ENCODE results near the gene AQP7. TPM values are rescaled to one million over a fixed set of nuclear protein-coding genes. Genes with fewer than 3 reads are reported as not detected.
A peak's percentile ranks its signal among the peaks of the same experiment; 100 is the strongest.
"Not testable (repeated sequence)": the region's sequence is repeated elsewhere in the genome, so short reads cannot be mapped to it uniquely, and the experiment has no call there.

AQP7 gene
- total RNA-seq, 1 experiment from 2014 or later = not detected

DNA sequence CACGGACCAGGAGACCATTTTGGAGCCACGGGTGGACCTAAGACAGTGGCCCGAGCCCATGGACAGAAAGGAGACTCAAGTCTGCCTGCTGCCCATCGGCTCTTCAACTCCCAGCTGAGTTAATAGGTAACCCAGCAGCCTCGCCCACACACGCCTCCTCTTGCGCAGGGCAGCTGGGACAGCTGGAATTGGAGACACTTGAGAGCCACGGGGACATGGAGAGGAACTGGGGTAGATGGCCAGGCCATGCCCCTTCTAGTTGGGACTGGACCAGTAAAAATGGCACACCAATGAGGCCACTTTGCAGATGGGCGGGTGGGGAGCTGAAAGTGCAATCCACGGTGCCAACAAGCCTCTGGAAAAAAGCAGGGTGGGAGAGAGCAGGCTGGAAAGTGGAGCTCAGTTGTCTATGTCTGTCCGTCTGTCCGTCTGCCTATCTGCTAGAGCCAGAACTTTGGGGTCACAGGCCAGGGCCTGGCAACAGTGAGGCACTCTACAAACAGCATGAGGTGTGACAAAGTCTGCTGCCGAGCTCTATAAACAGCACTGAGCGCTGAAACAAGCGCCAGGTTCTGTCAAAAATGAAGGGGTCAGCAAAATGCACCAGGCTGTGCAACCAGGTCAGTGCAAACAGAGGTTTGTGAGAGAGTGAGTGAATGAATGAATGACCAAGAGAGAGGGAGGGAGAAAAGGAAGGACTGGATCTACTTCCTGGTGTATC is 7.0 kb downstream of the AQP7 start:
- not testable (repeated sequence) for H3K27ac ChIP-seq; H3K4me3 ChIP-seq; H3K9me3 ChIP-seq (replicated peaks); H3K4me1 ChIP-seq (replicated peaks); H3K36me3 ChIP-seq; H3K27me3 ChIP-seq (replicated peaks); DNase-seq (ENCODE audit: low read depth in 1 of 2, low spot score in 2 of 2)

GRCh38 chr9:33393986-33394385 is 8.4 kb downstream of the AQP7 start:
- H3K4me3 ChIP-seq; DNase-seq (ENCODE audit: low read depth in 1 of 2, low spot score in 2 of 2): not testable (repeated sequence)

GRCh38 chr9:33393581-33393980 is 8.8 kb downstream of the AQP7 start:
- H3K36me3 ChIP-seq = no peaks in the 10 kb centered on the region

More at GRCh38 chr9:33393986-33394385, 8.4 kb downstream of the AQP7 start:
- not testable (repeated sequence) for H3K36me3 ChIP-seq; H3K27me3 ChIP-seq (replicated peaks); H3K9me3 ChIP-seq (replicated peaks); H3K4me1 ChIP-seq (replicated peaks); H3K27ac ChIP-seq

DNA sequence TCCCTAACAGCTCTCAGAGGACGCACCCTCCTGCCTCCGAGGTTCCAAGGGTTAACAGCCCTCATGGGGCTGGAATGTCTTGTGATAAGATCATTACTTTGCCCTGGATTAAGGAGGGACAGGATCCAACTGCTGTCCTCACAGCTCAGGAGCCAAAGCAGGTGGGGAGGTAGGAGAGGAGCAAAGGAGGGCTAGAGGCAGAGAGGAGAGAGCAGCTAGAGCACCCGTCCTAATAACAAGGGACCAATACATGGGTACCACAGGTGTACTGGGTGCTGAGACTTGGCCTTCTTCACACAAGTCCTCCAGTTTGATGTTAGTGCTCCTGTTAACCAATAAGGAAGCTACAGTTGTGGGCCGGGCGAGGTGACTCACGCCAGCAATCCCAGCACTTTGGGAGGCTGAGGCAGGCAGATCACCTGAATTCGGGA is 9.8 kb downstream of the AQP7 start:
- not testable (repeated sequence) for H3K9me3 ChIP-seq (replicated peaks); H3K4me1 ChIP-seq (replicated peaks); DNase-seq (ENCODE audit: low read depth in 1 of 2, low spot score in 2 of 2); H3K27ac ChIP-seq; H3K27me3 ChIP-seq (replicated peaks); H3K36me3 ChIP-seq; H3K4me3 ChIP-seq

More at GRCh38 chr9:33393581-33393980, 8.8 kb downstream of the AQP7 start:
- Histone ChIP-seq H3K9me3 (replicated peaks) (no peaks in the 10 kb centered on the region), H3K27ac (no peak overlapping the region), H3K27me3 (replicated peaks) (no peaks in the 10 kb centered on the region), H3K4me1 (replicated peaks) (peaks cover 6% of the 10 kb centered on the region; the same call in 1 of the 2 replicates), H3K4me3 (no peak overlapping the region)
- DNase-seq (ENCODE audit: low read depth in 1 of 2, low spot score in 2 of 2) = no peak

DNA sequence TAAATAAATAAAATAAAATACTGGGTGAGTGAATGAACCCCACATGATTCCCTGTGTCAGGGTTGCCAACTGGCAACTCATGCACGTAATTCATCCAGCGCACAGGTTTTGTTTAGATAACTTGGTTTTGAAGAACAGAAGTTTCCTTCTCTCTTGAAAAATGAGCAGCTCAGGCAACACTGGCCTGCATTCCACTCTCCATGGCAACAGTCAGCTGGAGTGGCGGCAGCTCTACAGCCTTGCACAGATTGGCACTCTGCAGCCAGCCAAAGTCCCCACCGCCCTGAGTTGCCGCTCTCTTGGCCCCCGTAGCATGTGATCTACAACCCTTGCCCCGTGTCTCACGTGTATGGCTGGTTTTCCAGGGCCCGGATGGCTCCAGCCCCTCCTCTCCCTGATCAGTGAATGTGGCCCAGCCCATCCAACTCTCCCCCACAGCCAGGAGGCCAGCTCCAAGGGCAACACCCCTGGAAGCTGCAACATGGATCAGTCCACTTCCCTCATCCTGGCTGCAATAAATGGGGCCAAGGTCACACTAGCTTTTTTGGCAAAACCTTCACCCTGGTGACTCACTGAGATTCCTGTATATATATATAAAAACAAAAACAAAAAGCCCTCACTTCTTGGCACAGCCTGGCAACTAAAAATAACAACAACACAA is 11.1 kb downstream of the AQP7 start:
- H3K4me1 ChIP-seq (replicated peaks); H3K36me3 ChIP-seq; H3K27me3 ChIP-seq (replicated peaks); H3K9me3 ChIP-seq (replicated peaks); H3K4me3 ChIP-seq: not testable (repeated sequence)
- peak; percentile 57 to 62 for DNase-seq (ENCODE audit: low read depth in 1 of 2, low spot score in 2 of 2)
- H3K27ac ChIP-seq = peak overlapping the region; percentile 66; the same call in 1 of the 2 replicates

DNA sequence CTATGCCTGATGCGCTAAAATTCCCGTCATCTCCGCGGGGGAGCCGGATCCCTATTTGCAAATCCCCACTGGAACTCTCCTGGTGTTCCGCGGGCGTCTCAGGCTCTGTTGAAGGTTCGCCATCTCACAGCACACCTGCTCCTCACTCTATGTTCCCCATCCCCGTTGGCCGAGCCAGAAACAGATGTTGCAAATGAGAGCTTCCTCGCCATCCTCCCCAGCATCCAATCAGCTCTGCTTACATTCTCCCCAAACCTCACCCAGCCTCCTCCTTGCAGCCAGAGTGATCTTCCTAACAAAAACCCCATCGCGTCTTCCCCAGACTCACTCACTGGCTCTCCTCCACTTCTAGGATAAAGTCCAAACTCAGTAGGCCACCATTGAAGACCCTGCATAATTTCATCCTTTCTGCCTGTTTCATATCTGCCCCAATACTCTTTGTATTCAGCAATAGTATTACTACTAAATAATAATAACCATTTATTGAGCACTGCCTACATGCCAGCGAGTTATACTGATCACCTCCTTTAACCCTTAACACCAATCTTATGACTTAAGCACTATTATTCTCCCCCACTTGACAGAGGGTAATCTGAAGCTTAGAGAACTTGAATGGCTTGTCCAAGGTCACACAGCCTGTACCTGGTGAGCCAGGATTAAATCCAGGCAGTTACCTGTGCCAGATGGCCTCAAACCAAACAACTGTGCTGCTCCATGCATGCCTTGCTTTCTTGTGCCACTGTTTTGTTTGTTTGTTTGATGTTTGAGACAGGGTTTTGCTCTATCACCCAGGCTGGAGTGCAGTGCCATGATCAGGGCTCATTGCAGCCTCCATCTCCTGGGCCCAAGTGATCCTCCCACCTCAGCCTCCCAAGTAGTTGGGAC is 14.0 kb downstream of the AQP7 start:
- no peak overlapping the region for H3K4me3 ChIP-seq
- H3K36me3 ChIP-seq = no peaks in the 10 kb centered on the region
- H3K27ac ChIP-seq = no peak overlapping the region
- H3K27me3 ChIP-seq (replicated peaks) = no peaks in the 10 kb centered on the region
- peaks cover 6% of the 10 kb centered on the region; the same call in 1 of the 2 replicates for H3K4me1 ChIP-seq (replicated peaks)
- DNase-seq (ENCODE audit: low read depth in 1 of 2, low spot score in 2 of 2) = no peak
- H3K9me3 ChIP-seq (replicated peaks) = no peaks in the 10 kb centered on the region

GRCh38 chr9:33386998-33387397 is 15.4 kb downstream of the AQP7 start:
- DNase-seq (ENCODE audit: low read depth in 1 of 2, low spot score in 2 of 2); H3K4me3 ChIP-seq; H3K27ac ChIP-seq; H3K4me1 ChIP-seq (replicated peaks); H3K9me3 ChIP-seq (replicated peaks); H3K27me3 ChIP-seq (replicated peaks); H3K36me3 ChIP-seq: not testable (repeated sequence)

DNA sequence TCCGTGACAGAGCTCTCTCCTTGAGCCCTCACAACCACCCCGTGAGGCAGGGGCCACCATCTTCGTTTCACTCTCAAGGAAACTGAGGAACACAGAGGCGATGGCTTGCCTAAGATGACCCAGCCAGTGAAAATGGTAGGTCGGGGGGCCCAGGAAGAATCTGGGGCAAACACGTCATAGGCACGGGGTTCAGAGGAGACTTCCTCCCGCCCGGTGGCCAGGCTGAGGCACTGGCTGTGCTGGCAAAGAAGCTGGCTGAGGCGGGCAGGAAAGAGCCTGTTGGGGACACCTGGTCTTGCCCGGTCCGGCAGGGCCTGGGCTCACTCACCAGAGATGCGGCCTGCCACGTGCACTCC is 15.7 kb downstream of the AQP7 start:
- not testable (repeated sequence) for H3K9me3 ChIP-seq (replicated peaks); H3K27me3 ChIP-seq (replicated peaks); H3K4me3 ChIP-seq; H3K36me3 ChIP-seq; DNase-seq (ENCODE audit: low read depth in 1 of 2, low spot score in 2 of 2); H3K27ac ChIP-seq; H3K4me1 ChIP-seq (replicated peaks)

GRCh38 chr9:33385979-33386640 is 16.3 kb downstream of the AQP7 start:
- not testable (repeated sequence) for H3K27me3 ChIP-seq (replicated peaks); DNase-seq (ENCODE audit: low read depth in 1 of 2, low spot score in 2 of 2); H3K4me1 ChIP-seq (replicated peaks); H3K36me3 ChIP-seq; H3K9me3 ChIP-seq (replicated peaks); H3K27ac ChIP-seq; H3K4me3 ChIP-seq

- H3K9me3 ChIP-seq (replicated peaks); H3K4me3 ChIP-seq; H3K36me3 ChIP-seq; H3K4me1 ChIP-seq (replicated peaks); DNase-seq (ENCODE audit: low read depth in 1 of 2, low spot score in 2 of 2); H3K27ac ChIP-seq; H3K27me3 ChIP-seq (replicated peaks): not testable (repeated sequence)
Observed at GRCh38 chr9:33385536-33385935, 16.8 kb downstream of the AQP7 start.

DNA sequence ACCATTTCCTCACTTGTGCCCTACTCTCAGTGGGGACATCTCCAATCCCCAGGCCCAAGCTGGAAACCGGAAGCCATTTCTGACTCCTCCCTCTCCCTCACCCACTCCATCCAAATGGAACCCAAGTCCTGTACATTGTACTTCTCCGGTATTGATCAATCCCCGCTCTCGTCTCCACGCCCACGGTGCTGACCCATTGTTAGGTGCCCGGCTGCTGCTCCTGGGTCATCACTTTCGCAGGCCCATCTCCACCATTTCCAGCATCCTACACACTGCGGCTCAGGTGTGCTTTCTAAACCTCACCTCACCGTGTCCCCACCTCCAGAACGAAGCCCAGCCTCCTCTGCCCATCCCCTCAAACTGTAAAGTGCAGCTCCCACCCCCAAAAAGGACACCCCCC is 19.0 kb downstream of the AQP7 start:
- H3K4me3 ChIP-seq; H3K36me3 ChIP-seq; H3K9me3 ChIP-seq (replicated peaks); DNase-seq (ENCODE audit: low read depth in 1 of 2, low spot score in 2 of 2); H3K27ac ChIP-seq; H3K27me3 ChIP-seq (replicated peaks); H3K4me1 ChIP-seq (replicated peaks): not testable (repeated sequence)

GRCh38 chr9:33382397-33382796 is 20.0 kb downstream of the AQP7 start:
- H3K36me3 ChIP-seq; H3K27me3 ChIP-seq (replicated peaks); H3K9me3 ChIP-seq (replicated peaks); H3K4me1 ChIP-seq (replicated peaks); DNase-seq (ENCODE audit: low read depth in 1 of 2, low spot score in 2 of 2); H3K4me3 ChIP-seq; H3K27ac ChIP-seq: not testable (repeated sequence)

- Histone ChIP-seq H3K4me3 (no peak overlapping the region), H3K4me1 (replicated peaks) (no peaks in the 10 kb centered on the region), H3K36me3 (no peaks in the 10 kb centered on the region), H3K9me3 (replicated peaks) (no peaks in the 10 kb centered on the region), H3K27ac (no peak overlapping the region), H3K27me3 (replicated peaks) (no peaks in the 10 kb centered on the region)
- no peak for DNase-seq (ENCODE audit: low read depth in 1 of 2, low spot score in 2 of 2)
Observed at GRCh38 chr9:33381231-33381791, 21.1 kb downstream of the AQP7 start.

Data from SJSA1 (cell line).